Activated effector memory CD4-positive, alpha-beta T cell treated with Interleukin-2 at 50 U/mL for 16 hours (primary cell): ENCODE measurements around the gene AGO1.
"Not testable (repeated sequence)": the region's sequence is repeated elsewhere in the genome, so short reads cannot be mapped to it uniquely, and the experiment has no call there.

Source experiments
- DNase-seq: peaks from one replicate; pipeline ENCODE4 v3.0.0-alpha.2; 2020

The AGO1 gene

GRCh38 chr1:35925741-35926140 lies 42.7 kb downstream of the AGO1 start:
- no peak for DNase-seq

GRCh38 chr1:35927472-35927871 lies 44.5 kb downstream of the AGO1 start:
- no peak for DNase-seq

GRCh38 chr1:35929730-35930592 lies 47.0 kb downstream of the AGO1 start:
- peak; percentile 10 for DNase-seq

- peak; percentile 78 for DNase-seq
These were observed 47.8 kb downstream of the AGO1 start, which contains the start of gene AGO3 for GRCh38 chr1:35930593-35931445. Gene AGO3, plus strand, starts transcription at chr1:35931105. Its CDS starts 322 bp downstream, at chr1:35931427.

GRCh38 chr1:35931446-35932157 lies 48.6 kb downstream of the AGO1 start:
- no peak for DNase-seq

- no peak for DNase-seq
These were observed 49.2 kb downstream of the AGO1 start for GRCh38 chr1:35932158-35932636.

- no peak for DNase-seq
These were observed 49.9 kb downstream of the AGO1 start for GRCh38 chr1:35932941-35933340.

- no peak for DNase-seq
These were observed 52.7 kb downstream of the AGO1 start for GRCh38 chr1:35935442-35936388.

- no peak for DNase-seq
These were observed 53.8 kb downstream of the AGO1 start for GRCh38 chr1:35936838-35937237.

- no peak for DNase-seq
These were observed 56.5 kb downstream of the AGO1 start for GRCh38 chr1:35939484-35939883.

GRCh38 chr1:35945327-35945726 lies 62.3 kb downstream of the AGO1 start:
- no peak for DNase-seq

GRCh38 chr1:35947547-35947946 lies 64.5 kb downstream of the AGO1 start:
- DNase-seq, result no peak

- DNase-seq, result no peak
These were observed 75.5 kb downstream of the AGO1 start for GRCh38 chr1:35958558-35958957.

- no peak for DNase-seq
These were observed 76.3 kb downstream of the AGO1 start for GRCh38 chr1:35959304-35959703.

GRCh38 chr1:35962952-35963351 lies 79.9 kb downstream of the AGO1 start:
- no peak for DNase-seq

GRCh38 chr1:35964277-35964676 lies 81.3 kb downstream of the AGO1 start:
- not testable (repeated sequence) for DNase-seq

GRCh38 chr1:35968396-35968795 lies 85.4 kb downstream of the AGO1 start:
- no peak for DNase-seq

GRCh38 chr1:35971601-35972000 lies 88.6 kb downstream of the AGO1 start:
- DNase-seq, result no peak

GRCh38 chr1:35972631-35973030 lies 89.6 kb downstream of the AGO1 start:
- not testable (repeated sequence) for DNase-seq

GRCh38 chr1:35980090-35980489 lies 97.1 kb downstream of the AGO1 start:
- DNase-seq, result no peak
